OCI-LY1 (cell line): ENCODE data around the gene PLA2G3.

Experiments
- H2AFZ ChIP-seq: fragments of 200-600 bp; sonication (generic), shearing (Covaris generic); 2 replicates; pipeline ENCODE4 v1.6.0; 2014; ENCODE audit warnings: antibody characterized with exemption, mild to moderate bottlenecking, low read length
- H3F3A ChIP-seq: fragments of 200-600 bp; sonication (generic), shearing (Covaris generic); 2 replicates; pipeline ENCODE4 v1.6.0; 2014; ENCODE audit warnings: mild to moderate bottlenecking, antibody characterized with exemption, low read length, moderate library complexity; ENCODE audit not compliant: insufficient read depth
- H3K27ac ChIP-seq: fragments of 200-600 bp; sonication (generic); 2 replicates; pipeline ENCODE4 v1.5.1; 2014; ENCODE audit warnings: low read length, mixed run types, mild to moderate bottlenecking, low read depth; ENCODE audit not compliant: poor library complexity, severe bottlenecking
- H3K27me3 ChIP-seq: fragments of 200-600 bp; sonication (generic); 2 replicates; pipeline ENCODE4 v1.6.0; 2014; ENCODE audit warnings: antibody characterized with exemption, mild to moderate bottlenecking, low read length, moderate library complexity; ENCODE audit not compliant: insufficient read depth
- H3K36me3 ChIP-seq: fragments of 200-600 bp; sonication (generic); 2 replicates; pipeline ENCODE4 v1.6.1; 2014; ENCODE audit warnings: mild to moderate bottlenecking, antibody characterized with exemption, low read length, moderate library complexity, mixed read lengths; ENCODE audit not compliant: insufficient read depth
- H3K4me1 ChIP-seq: fragments of 200-600 bp; sonication (generic); 2 replicates; pipeline ENCODE4 v1.5.1; 2014; ENCODE audit warnings: mild to moderate bottlenecking, low read length, moderate library complexity; ENCODE audit not compliant: insufficient read depth, severe bottlenecking
- H3K4me2 ChIP-seq: fragments of 200-600 bp; sonication (generic), shearing (Covaris generic); 2 replicates; pipeline ENCODE4 v1.6.1; 2014; ENCODE audit warnings: low read length
- H3K4me3 ChIP-seq: fragments of 200-600 bp; sonication (generic); 2 replicates; pipeline ENCODE4 v1.5.1; 2014; ENCODE audit warnings: low read length, low read depth, mild to moderate bottlenecking, mixed read lengths; ENCODE audit not compliant: poor library complexity, severe bottlenecking
- H3K79me2 ChIP-seq: fragments of 200-600 bp; shearing (Covaris generic); 2 replicates; pipeline ENCODE4 v1.6.1; 2016; ENCODE audit warnings: mixed run types, low read length, mixed read lengths; ENCODE audit not compliant: insufficient read depth
- H3K9ac ChIP-seq: fragments of 200-600 bp; sonication (generic), shearing (Covaris generic); 2 replicates; pipeline ENCODE4 v1.6.1; 2014; ENCODE audit warnings: mild to moderate bottlenecking, low read length, mixed read lengths
- H3K9me2 ChIP-seq: fragments of 200-600 bp; sonication (generic), shearing (Covaris generic); 2 replicates; pipeline ENCODE4 v1.6.1; 2014; ENCODE audit warnings: low read depth, mild to moderate bottlenecking, low read length, mixed read lengths
- H3K9me3 ChIP-seq: fragments of 200-600 bp; shearing (Covaris generic); 2 replicates; pipeline ENCODE4 v1.6.1; 2014; ENCODE audit warnings: low read length, mixed read lengths
- H4K20me1 ChIP-seq: fragments of 200-600 bp; sonication (generic), shearing (Covaris generic); 2 replicates; pipeline ENCODE4 v1.6.0; 2016; ENCODE audit warnings: mild to moderate bottlenecking, low read length; ENCODE audit not compliant: insufficient read depth
- EZH2 ChIP-seq: fragments of 200-600 bp; sonication (generic), shearing (Covaris generic); IDR thresholded peaks from 2 replicates; pipeline ENCODE4 v1.8.0; 2017; ENCODE audit warnings: borderline replicate concordance, mixed run types, mild to moderate bottlenecking, antibody characterized with exemption, low read length, moderate library complexity, mixed read lengths
- TF ChIP-seq, protein P1 (sequence below): fragments of 200-600 bp; sonication (generic), shearing (Covaris generic); IDR thresholded peaks from 2 replicates; pipeline ENCODE4 v1.5.1; 2017; ENCODE audit warnings: mild to moderate bottlenecking, antibody characterized with exemption, low read length, moderate library complexity, mixed read lengths

Gene PLA2G3

DNA sequence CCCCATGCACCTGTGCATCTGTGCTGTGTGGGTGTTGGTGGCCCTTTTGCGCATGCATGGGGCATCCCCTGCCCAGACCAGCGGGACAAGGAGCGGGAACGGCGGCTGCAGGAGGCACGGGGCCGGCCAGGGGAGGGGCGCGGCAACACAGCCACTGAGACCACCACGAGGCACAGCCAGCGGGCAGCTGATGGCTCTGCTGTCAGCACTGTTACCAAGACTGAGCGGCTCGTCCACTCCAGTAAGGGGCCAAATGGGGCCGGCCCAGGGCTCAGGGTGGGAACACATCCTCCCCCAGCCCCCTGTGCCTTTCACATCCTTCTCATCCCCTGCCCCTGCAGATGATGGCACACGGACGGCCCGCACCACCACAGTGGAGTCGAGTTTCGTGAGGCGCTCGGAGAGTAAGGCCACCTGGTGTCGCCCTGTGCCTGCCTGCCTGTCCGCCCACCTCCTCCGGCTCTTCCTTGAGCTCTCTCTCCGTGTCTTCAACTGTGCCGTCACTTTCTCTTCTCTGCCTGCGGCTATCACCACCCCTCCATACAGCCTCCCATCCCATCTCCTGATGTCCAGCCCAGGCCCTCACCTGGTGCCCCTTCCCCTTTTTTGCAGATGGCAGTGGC, 43.5 kb downstream of the PLA2G3 start:
- no peak overlapping the region for H2AFZ ChIP-seq
- H3K9me2 ChIP-seq, result no peaks in the 10 kb centered on the region
- no peaks in the 10 kb centered on the region for H3K9me3 ChIP-seq
- H3K36me3 ChIP-seq, result no peaks in the 10 kb centered on the region
- no peak overlapping the region for H3K9ac ChIP-seq
- H3F3A ChIP-seq, result no peaks in the 10 kb centered on the region
- H3K79me2 ChIP-seq, result no peaks in the 10 kb centered on the region
- no peaks in the 10 kb centered on the region for H4K20me1 ChIP-seq
- TF ChIP-seq EZH2, result no peak
- TF ChIP-seq, protein P1, sequence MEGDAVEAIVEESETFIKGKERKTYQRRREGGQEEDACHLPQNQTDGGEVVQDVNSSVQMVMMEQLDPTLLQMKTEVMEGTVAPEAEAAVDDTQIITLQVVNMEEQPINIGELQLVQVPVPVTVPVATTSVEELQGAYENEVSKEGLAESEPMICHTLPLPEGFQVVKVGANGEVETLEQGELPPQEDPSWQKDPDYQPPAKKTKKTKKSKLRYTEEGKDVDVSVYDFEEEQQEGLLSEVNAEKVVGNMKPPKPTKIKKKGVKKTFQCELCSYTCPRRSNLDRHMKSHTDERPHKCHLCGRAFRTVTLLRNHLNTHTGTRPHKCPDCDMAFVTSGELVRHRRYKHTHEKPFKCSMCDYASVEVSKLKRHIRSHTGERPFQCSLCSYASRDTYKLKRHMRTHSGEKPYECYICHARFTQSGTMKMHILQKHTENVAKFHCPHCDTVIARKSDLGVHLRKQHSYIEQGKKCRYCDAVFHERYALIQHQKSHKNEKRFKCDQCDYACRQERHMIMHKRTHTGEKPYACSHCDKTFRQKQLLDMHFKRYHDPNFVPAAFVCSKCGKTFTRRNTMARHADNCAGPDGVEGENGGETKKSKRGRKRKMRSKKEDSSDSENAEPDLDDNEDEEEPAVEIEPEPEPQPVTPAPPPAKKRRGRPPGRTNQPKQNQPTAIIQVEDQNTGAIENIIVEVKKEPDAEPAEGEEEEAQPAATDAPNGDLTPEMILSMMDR, result no peak
- no peak overlapping the region for H3K27ac ChIP-seq
- H3K4me1 ChIP-seq, result no peaks in the 10 kb centered on the region
- H3K27me3 ChIP-seq, result no peaks in the 10 kb centered on the region
- H3K4me2 ChIP-seq, result no peak overlapping the region
- H3K4me3 ChIP-seq, result no peak overlapping the region

DNA sequence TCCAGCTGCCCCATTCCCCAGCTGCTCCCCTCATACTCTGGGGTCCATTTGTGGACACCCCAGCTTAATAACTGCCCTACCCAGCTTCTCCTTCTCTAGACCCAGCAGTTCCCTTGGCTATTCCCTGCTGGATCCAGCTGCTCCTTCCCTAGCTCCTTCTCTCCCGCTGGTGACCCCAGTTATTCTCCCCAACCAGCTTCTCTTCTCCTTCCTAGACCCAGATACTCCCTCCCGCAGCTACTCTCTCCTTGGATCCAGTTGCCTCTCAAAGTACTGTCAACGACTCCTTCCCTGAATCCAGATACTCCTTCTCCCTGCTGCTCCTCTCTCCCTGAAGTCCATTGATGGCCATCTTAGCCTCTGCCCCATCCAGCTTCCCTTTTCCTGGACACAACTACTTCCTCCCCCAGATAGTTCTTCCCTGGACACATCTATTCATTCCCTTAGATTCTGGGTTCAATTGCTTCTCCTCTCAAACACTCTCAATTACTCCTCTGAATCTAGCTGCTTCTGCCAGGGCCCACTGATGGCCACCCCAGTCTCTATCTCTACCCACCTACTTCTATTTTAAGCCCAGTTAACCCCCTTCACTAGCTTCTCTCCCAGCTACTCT, 44.6 kb downstream of the PLA2G3 start:
- Histone ChIP-seq H2AFZ (no peak overlapping the region), H3K9me2 (no peaks in the 10 kb centered on the region), H3F3A (no peaks in the 10 kb centered on the region), H3K27ac (no peak overlapping the region), H3K79me2 (no peaks in the 10 kb centered on the region), H3K4me2 (no peak overlapping the region), H3K27me3 (no peaks in the 10 kb centered on the region), H4K20me1 (no peaks in the 10 kb centered on the region), H3K36me3 (no peaks in the 10 kb centered on the region), H3K4me1 (no peaks in the 10 kb centered on the region), H3K9ac (no peak overlapping the region), H3K9me3 (no peaks in the 10 kb centered on the region), H3K4me3 (no peak overlapping the region)
- TF ChIP-seq, protein P1, result no peak
- TF ChIP-seq EZH2, result no peak

DNA sequence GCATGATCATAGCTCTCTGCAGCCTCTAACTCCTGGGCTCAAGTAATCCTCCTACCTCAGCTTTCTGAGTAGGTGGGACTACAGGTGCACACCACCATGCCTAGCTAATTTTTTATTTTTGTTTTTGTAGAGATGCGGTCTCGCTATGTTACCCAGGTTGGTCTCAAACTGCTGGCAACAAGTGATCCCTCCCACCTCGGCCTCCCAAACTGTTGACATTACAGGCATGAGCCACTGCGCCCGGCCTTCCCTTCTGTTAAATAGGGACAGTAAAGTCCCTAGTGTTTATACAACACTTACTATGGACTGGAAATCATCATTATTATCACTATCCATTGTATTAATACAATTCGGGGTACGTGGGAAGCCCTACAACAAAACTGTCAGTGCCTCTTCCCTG, 45.6 kb downstream of the PLA2G3 start:
- H2AFZ ChIP-seq, result no peak overlapping the region
- no peaks in the 10 kb centered on the region for H3K27me3 ChIP-seq
- peaks cover 3% of the 10 kb centered on the region for H3K4me1 ChIP-seq
- H4K20me1 ChIP-seq, result no peaks in the 10 kb centered on the region
- no peak overlapping the region for H3K9ac ChIP-seq
- no peaks in the 10 kb centered on the region for H3K9me3 ChIP-seq
- H3K79me2 ChIP-seq, result no peaks in the 10 kb centered on the region
- no peak overlapping the region for H3K27ac ChIP-seq
- no peaks in the 10 kb centered on the region for H3K36me3 ChIP-seq
- no peak overlapping the region for H3K4me2 ChIP-seq
- no peaks in the 10 kb centered on the region for H3K9me2 ChIP-seq
- no peaks in the 10 kb centered on the region for H3F3A ChIP-seq
- TF ChIP-seq EZH2, result no peak
- TF ChIP-seq, protein P1, result no peak
- H3K4me3 ChIP-seq, result no peak overlapping the region
